HG03520 (cell line): ENCODE data around the gene FANCB.

Experiments
- ATAC-seq: cut with Tn5 transposase; IDR thresholded peaks from one replicate; pipeline ENCODE4 v1.9.1; 2021; ENCODE audit warnings: mild to moderate bottlenecking, moderate library complexity; ENCODE audit not compliant: unreplicated experiment

Gene FANCB

DNA sequence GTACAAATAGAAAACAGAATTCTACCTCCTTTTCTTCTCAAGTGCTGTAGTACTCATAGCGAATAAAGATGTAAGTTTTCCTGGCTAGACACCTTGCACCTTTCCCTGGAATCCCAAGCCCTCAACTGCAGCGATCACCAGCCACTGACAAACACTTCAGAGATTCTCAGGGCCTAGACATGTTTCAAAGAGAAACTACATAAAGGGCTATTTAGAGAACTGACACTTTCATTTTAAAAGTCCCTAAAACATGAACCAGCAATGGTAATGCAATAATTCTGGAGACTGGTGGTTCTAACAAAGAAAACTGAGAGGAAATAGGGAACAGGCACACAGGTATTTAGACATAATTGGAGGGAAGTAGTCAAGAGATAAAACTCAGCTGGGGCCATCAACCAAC is 35.7 kb downstream of the FANCB start:
- ATAC-seq, result no peak

DNA sequence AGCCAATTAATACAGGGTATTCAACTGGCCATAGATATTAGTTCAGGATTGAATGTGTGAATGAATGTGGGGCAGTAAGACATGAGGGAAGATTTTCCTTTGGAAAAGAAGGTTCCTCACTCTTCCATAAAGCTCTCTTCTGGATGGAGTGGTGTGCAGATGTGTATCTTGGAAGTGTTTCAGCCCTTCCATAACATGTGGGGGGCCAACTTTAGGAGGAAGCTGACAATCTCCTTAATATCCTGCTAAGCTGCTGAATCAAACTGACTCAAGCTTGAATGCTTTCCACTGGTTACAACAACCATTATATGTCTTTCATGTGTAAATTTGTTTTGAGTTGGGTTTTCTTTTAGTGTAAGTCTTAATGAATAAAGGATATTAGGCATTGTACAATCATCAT is 40.3 kb downstream of the FANCB start:
- ATAC-seq, result no peak

DNA sequence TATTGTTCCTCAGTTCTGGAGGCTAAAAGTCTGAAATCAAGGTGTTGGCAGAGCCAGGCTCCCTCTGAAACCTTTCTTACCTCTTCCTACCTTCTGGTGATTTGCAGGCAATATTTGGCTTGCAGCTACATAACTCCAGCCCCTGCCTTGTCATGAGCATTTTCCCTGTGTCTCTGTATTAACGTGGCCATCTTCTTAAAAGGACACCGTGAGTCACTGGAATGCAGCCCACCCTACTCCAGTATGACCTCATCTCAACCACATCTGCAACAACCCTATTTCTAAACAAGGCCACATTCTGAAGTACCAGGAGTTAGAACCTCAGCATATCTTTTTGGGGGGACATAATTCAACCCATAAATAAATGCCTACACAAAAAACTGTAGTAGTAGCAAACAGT is 40.7 kb downstream of the FANCB start:
- no peak for ATAC-seq

DNA sequence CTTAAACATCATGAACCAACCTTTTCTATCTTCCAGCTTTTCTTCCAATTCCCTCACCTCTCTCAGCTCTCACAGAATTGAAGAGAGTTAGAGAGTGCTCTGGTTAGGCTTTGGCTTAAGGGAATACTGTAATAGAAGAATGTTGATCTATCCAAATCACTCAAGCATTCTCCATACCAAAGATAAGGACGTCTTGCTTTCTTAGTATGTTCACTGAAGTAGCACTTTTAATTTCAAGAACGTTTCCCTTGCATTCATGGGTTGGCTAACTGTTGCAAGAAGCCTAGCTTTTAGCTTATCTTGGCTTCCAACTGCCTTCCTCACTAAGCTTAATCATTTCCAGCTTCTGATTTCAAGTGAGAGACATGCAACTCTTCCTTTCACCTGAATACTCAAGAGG is 43.2 kb downstream of the FANCB start:
- ATAC-seq, result no peak

DNA sequence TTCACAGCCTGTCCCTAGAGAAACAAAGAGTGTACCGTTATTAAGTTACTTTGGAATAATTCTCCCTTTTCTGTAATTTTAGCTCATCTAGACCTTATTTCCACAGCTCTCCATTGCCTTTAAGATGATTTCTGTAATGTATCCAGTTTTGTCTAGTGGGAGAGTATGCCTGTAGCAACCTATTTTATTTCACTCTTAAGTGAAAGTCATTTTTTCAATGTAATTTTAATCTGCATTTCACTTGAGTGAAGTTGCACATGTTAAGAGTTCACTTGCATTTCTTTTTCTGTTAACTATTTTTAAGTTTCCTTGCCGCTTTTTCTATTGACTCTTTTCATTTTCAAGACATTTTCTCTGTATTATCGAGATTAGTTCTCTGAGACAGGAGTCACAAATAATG is 46.5 kb downstream of the FANCB start:
- ATAC-seq, result no peak

DNA sequence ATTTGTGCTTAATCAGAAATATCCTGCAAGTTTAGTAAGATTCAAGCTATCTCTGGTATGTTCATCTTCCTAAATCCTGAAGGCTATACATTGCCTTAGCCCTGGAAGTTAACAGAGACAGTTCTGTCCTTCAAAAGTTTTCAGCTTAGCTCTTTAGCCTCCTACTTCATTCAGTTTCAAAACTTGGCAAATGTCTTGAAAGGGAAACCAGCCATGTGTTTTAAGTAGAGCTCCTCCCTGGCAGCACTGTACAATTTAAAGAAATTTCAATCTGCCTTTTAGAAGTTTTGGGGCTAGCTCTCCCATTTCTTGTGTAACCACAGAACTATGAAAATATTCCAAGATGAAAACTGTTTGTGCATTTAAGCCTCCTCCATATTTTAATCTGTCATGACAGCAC is 47.0 kb downstream of the FANCB start:
- ATAC-seq, result no peak

DNA sequence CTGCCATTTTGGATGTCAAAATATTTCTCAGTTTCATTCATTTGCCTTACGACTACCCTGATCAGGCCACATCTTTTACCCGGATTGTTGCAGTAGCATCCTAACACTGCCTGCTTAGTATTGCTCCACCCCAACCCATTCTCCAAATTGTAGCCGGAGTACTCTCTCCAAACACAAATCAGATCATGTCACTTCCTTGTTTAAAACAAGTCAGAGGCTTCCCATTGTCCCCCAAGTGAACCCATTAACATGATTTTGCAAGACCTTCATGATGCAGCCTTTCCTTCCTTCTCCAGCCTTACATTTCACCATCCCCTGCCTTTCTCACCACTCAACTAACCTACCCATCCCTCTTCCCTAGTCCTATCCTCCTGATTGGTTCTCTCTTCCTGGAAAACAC is 53.1 kb downstream of the FANCB start:
- ATAC-seq, result no peak

DNA sequence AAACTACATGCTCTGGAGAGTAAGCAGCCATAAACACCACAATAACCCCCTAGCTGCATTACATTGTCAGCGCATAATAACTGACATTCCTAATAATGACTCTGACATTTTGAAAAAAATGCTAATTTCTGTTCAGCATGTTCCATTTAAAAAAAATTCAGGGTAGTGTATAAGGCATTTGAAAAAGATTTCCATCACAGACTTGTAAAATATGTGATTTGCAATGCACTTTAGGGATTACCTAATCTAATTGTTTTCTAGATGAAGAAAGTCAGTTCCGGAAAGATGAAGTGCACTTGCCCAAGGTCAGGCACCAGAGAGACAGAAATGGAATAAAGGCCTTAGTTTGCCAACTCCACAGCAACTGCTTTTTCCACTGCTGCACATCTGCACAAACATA is 55.3 kb downstream of the FANCB start:
- ATAC-seq, result no peak

DNA sequence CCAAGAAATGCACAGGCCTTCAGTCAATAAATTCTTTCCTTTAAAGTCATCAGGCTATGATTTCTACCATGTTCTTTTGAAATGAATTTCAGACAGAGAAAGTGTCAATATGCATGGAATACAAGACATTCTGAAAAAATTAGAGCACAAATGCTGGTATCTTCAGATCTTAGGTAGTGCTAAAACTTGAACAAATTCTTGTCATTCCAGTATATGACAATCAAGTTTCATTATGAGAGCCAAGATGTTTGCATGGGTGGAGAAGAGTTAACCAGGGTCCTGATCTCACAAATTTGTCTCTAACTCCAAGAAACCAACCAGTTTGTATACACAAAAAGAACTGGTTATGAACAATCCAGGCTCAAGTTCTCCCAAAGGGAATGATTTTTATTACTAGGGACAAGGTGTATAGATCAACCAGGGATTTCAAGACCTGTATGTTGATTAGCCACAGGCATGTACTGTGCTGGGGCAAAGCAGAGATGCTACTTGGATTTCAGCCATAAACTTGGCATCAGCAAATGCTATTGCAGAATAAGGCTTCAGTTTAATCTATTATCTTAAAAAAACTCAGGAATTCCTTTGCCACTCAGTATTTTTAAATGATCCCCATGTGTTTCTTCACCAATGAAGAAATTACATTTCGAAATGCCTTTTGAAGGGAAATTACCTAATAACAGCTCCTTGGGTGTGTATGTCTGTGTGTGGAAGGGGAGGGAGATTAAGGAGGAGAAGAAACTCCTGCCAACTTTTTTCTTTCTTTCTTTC is 69.7 kb downstream of the FANCB start:
- ATAC-seq, result no peak

DNA sequence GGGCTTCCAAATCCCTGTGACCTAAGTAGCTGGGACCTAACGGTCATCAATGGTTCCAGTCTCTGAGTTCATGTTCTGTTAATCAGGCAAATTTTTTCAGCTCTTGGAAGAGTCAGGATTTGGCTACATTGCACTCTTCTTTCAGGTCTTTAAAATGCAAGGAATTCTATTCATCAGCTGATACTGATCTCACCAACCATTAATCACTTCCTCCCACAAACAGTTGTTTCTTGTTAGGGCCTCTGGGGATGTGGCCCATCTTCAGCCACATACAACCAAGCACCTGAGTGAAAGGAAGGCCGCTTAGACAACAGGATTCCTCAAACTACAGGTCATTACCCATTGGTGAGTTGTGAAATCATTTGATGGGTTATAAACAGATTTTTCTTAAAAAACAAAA is 71.7 kb downstream of the FANCB start:
- no peak for ATAC-seq

DNA sequence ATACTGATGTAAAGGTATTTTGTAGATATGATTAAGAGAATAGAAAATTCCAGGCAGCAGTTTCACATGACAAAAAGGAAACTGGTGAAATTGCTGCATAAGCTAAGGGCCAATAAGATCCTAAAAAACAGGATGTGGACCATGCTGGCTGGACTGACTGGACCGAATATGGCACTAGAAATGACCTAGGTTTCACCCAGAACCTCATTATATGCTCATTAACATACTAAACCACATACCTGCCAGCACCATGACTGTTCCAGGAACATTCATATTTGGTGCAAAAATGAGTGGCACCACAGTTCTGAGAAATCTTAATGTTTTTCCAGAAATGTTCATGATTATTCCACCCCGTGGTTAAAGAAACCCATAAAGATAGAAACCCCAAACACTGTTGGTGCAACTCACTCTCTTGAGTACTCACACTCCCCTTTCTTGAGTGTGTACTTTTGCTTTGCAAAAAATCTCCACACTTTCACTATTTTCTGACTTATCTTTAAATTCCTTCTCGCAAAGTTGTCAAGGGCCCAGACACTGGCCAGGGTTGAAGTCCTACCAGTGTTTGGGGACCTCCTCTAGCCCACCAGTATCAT is 74.0 kb downstream of the FANCB start:
- no peak for ATAC-seq
